Neural cell (in vitro differentiated cells): ENCODE measurements around the gene SDHB.

Experiments used
- EP300 ChIP-seq: fragments of 450-650 bp; conservative IDR thresholded peaks from 2 replicates; pipeline ENCODE4 v1.6.1; 2014; ENCODE audit warnings: antibody characterized with exemption, mild to moderate bottlenecking, moderate library complexity; ENCODE audit not compliant: poor library complexity, severe bottlenecking
- POLR2AphosphoS5 ChIP-seq: IDR thresholded peaks from 2 replicates; pipeline ENCODE4 v1.6.1; 2012
- SMC3 ChIP-seq: fragments of 450-650 bp; conservative IDR thresholded peaks from 2 replicates; pipeline ENCODE4 v1.6.1; 2014; ENCODE audit warnings: antibody characterized with exemption, mild to moderate bottlenecking, moderate library complexity; ENCODE audit not compliant: poor library complexity
- TF ChIP-seq, protein P1 (sequence below): fragments of 450-650 bp; IDR thresholded peaks from 2 replicates; pipeline ENCODE4 v1.5.1; 2014; ENCODE audit warnings: antibody characterized with exemption, mild to moderate bottlenecking, moderate library complexity; ENCODE audit not compliant: poor library complexity, severe bottlenecking

- no peak for TF ChIP-seq POLR2AphosphoS5
- TF ChIP-seq, protein P1, sequence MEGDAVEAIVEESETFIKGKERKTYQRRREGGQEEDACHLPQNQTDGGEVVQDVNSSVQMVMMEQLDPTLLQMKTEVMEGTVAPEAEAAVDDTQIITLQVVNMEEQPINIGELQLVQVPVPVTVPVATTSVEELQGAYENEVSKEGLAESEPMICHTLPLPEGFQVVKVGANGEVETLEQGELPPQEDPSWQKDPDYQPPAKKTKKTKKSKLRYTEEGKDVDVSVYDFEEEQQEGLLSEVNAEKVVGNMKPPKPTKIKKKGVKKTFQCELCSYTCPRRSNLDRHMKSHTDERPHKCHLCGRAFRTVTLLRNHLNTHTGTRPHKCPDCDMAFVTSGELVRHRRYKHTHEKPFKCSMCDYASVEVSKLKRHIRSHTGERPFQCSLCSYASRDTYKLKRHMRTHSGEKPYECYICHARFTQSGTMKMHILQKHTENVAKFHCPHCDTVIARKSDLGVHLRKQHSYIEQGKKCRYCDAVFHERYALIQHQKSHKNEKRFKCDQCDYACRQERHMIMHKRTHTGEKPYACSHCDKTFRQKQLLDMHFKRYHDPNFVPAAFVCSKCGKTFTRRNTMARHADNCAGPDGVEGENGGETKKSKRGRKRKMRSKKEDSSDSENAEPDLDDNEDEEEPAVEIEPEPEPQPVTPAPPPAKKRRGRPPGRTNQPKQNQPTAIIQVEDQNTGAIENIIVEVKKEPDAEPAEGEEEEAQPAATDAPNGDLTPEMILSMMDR, result no peak
- TF ChIP-seq SMC3, result no peak
- no peak for TF ChIP-seq EP300
Observed at GRCh38 chr1:17097787-17098186, 44.0 kb upstream of the SDHB start.
